BLaER1 (cell line): ENCODE measurements around the gene FBXO44.

Experiments
- H3K27ac ChIP-seq: shearing (Covaris generic); formaldehyde crosslinking; 2 replicates; pipeline ENCODE4 v1.8.1; 2022
- H3K27me3 ChIP-seq: shearing (Covaris generic); formaldehyde crosslinking; 2 replicates; pipeline ENCODE4 v1.8.1; 2022
- H3K36me3 ChIP-seq: shearing (Covaris generic); formaldehyde crosslinking; 2 replicates; pipeline ENCODE4 v1.8.1; 2022
- H3K4me1 ChIP-seq: shearing (Covaris generic); formaldehyde crosslinking; 2 replicates; pipeline ENCODE4 v1.8.1; 2022
- H3K4me2 ChIP-seq: shearing (Covaris generic); formaldehyde crosslinking; 2 replicates; pipeline ENCODE4 v1.8.1; 2022
- H3K4me3 ChIP-seq: shearing (Covaris generic); formaldehyde crosslinking; 2 replicates; pipeline ENCODE4 v1.8.1; 2022
- H3K9ac ChIP-seq: shearing (Covaris generic); formaldehyde crosslinking; 2 replicates; pipeline ENCODE4 v1.8.1; 2022
- H3K9me3 ChIP-seq: shearing (Covaris generic); formaldehyde crosslinking; 2 replicates; pipeline ENCODE4 v1.8.1; 2022
- H4K20me1 ChIP-seq: shearing (Covaris generic); formaldehyde crosslinking; 2 replicates; pipeline ENCODE4 v1.8.1; 2022
- Cebpa-rat ChIP-seq: shearing (Covaris generic); IDR thresholded peaks from 2 replicates; pipeline ENCODE4 v1.8.1; 2022

The FBXO44 gene

GRCh38 chr1:11705596-11705995, 50.9 kb downstream of the FBXO44 start:
- peaks cover 96% of the 10 kb centered on the region for H4K20me1 ChIP-seq
- peak overlapping the region; percentile 56; the same call in 1 of the 2 replicates for H3K27ac ChIP-seq
- 0 out of 2 replicates have a peak overlapping the region, but pooled peaks have one; percentile 48 for H3K9ac ChIP-seq
- peak overlapping the region; percentile 97 for H3K4me2 ChIP-seq
- peaks cover 85% of the 10 kb centered on the region for H3K4me1 ChIP-seq
- no peak for TF ChIP-seq Cebpa-rat
- no peaks in the 10 kb centered on the region for H3K9me3 ChIP-seq
- H3K27me3 ChIP-seq = no peaks in the 10 kb centered on the region
- H3K36me3 ChIP-seq = peaks cover 52% of the 10 kb centered on the region
- no peak overlapping the region for H3K4me3 ChIP-seq

- TF ChIP-seq Cebpa-rat = no peak
- H3K4me3 ChIP-seq = no peak overlapping the region
- peaks cover 90% of the 10 kb centered on the region for H4K20me1 ChIP-seq
- H3K9ac ChIP-seq = no peak overlapping the region
- H3K4me1 ChIP-seq = peaks cover 78% of the 10 kb centered on the region
- peak overlapping the region; percentile 97 for H3K4me2 ChIP-seq
- H3K9me3 ChIP-seq = no peaks in the 10 kb centered on the region
- H3K36me3 ChIP-seq = peaks cover 57% of the 10 kb centered on the region
- no peaks in the 10 kb centered on the region for H3K27me3 ChIP-seq
- peak overlapping the region; percentile 56 for H3K27ac ChIP-seq
Observed at GRCh38 chr1:11706292-11706691, 51.6 kb downstream of the FBXO44 start.

DNA sequence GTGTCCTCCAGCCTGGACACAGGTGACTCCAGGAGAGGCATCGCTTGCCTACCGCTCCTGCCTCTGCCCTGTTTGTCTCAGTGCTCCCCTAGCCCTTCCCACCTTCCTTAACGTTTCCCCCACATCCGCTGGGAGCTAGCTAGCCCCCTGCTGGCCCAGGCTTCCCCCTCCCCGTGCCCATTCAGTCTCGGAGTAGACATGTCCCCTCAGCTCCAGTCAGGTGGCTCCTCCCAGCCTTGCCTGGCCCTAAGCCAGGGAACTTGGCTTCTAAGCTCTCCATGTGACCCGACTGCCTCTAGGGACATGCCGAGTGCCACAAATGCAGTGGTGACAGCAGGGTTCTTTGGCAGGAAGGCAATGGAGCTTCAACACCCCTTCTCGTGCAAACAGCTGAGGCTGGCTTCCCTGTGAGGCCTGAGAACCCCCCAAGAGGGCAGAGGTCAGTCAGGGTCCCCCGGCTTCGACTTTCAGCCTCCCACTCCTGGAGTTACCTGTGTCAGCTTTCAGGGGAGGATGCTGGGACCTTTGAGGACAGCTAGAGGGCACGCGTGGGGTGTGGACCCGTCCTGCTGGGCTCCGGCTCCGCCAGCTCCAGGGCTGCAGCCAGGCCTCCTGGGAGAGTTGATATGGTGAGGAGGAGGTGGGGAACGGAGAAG, 53.1 kb downstream of the FBXO44 start:
- Histone ChIP-seq H4K20me1 (peaks cover 75% of the 10 kb centered on the region), H3K27ac (peak overlapping the region; percentile 56), H3K27me3 (no peaks in the 10 kb centered on the region), H3K36me3 (peaks cover 58% of the 10 kb centered on the region), H3K9me3 (no peaks in the 10 kb centered on the region), H3K9ac (peak overlapping the region; percentile 43), H3K4me1 (peaks cover 64% of the 10 kb centered on the region), H3K4me2 (peak overlapping the region; percentile 97), H3K4me3 (peak overlapping the region; percentile 44)
- no peak for TF ChIP-seq Cebpa-rat

DNA sequence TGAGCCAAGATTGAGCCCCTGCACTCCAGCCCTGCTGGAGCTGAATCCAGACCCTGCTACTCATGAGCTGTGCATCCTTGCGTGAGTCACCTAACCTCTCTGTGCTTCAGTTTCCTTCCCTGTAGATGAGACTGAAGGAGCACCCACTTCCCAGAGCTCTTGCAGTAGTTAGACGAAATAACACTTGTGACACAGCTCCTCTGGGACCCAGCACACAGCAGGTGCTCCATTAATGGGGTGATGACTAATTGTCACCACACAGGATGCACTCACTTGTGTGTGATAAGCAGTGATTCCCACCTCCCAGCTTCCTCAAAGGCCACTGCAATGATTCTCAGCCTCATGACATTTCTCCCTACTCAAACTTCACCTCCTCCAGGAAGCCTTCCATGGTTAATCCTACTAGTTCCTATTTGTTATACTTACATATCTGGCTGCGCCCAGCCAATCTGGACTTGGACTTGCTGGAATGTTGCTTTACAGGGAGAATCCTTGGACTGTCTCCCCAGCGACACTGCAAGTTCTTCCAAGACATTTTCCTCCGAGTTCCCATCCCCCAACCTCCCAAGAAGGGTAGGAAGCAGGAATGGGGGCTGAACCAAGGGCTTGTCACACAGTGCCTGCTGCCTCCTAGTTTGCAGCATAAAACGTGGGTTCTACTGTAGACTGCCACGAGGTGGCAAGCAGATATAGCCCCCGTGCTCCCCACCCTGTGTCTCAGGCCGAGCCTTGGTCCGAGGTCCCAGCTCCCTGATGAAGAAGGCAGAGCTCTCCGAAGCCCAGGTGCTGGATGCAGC, 54.1 kb downstream of the FBXO44 start:
- Histone ChIP-seq H3K27me3 (no peaks in the 10 kb centered on the region), H3K4me2 (peak overlapping the region; percentile 97), H3K4me1 (peaks cover 54% of the 10 kb centered on the region), H3K9ac (no peak overlapping the region), H3K4me3 (no peak overlapping the region), H4K20me1 (peaks cover 65% of the 10 kb centered on the region), H3K36me3 (peaks cover 64% of the 10 kb centered on the region), H3K9me3 (no peaks in the 10 kb centered on the region), H3K27ac (peak overlapping the region; percentile 56; the same call in 1 of the 2 replicates)
- TF ChIP-seq Cebpa-rat = no peak

DNA sequence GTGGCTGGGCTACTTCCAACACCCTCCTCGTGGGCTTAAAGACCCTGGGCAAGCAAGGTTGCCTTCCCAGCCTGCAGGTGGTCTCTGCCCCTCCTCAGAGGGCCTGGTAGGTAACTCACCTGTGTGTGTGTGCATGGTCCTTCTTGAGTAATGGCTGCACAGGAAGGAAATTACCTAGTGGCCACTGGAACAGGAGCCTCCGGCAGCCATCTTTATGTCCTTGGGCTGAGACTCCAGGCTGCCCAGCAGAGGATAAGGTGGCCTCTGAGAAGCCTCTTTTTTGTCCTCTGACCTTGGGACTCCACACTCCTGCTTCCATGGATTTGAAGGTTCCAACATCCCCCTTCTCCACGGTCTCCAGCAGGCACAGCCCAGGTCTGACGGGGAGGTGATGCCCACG, 56.8 kb downstream of the FBXO44 start:
- TF ChIP-seq Cebpa-rat = no peak
- no peaks in the 10 kb centered on the region for H3K9me3 ChIP-seq
- H3K4me2 ChIP-seq = no peak overlapping the region
- H3K27me3 ChIP-seq = no peaks in the 10 kb centered on the region
- H3K36me3 ChIP-seq = peaks cover 85% of the 10 kb centered on the region
- H3K9ac ChIP-seq = no peak overlapping the region
- no peak overlapping the region for H3K4me3 ChIP-seq
- H3K4me1 ChIP-seq = peaks cover 26% of the 10 kb centered on the region
- peaks cover 38% of the 10 kb centered on the region for H4K20me1 ChIP-seq
- no peak overlapping the region for H3K27ac ChIP-seq

- no peaks in the 10 kb centered on the region for H3K9me3 ChIP-seq
- no peaks in the 10 kb centered on the region for H3K27me3 ChIP-seq
- H3K27ac ChIP-seq = no peak overlapping the region
- peaks cover 18% of the 10 kb centered on the region for H3K4me1 ChIP-seq
- no peak overlapping the region for H3K4me3 ChIP-seq
- no peak overlapping the region for H3K9ac ChIP-seq
- no peak for TF ChIP-seq Cebpa-rat
- no peak overlapping the region for H3K4me2 ChIP-seq
- peaks cover 92% of the 10 kb centered on the region for H3K36me3 ChIP-seq
- peaks cover 32% of the 10 kb centered on the region for H4K20me1 ChIP-seq
Observed at GRCh38 chr1:11712285-11712684, 57.6 kb downstream of the FBXO44 start.
